ENCODE measurements around the gene SMIM24.

DNA sequence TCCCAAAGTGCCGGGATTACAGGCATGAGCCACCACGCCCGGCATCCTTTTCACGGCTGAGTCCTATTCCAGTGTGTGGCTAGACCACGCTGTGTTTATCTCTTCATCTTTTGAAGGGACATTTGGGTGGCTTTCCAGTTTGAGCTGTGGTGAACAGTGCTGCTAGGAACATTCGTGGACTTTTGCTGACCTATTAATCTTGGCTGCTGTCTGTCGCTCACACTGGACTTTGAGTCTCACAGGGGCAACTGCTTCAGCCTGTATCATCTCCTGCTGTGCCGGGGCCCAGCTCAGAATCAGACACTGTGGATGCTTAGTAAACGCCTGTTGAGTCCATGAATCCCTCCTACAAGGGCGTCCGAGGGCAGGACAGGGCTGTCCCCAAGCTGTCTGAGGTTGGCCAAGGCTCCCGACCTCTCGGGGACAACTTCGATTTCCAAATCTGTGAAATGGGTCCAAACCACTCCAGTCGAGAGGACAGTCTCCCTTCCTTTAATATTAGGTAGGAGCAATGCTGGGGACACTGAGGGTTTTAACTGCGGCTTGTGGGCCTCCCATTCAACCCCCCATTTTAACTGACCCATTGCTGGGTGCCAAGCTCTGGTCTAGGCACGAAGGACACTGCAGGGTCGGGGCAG, 48.4 kb downstream of the SMIM24 start:
- TF ChIP-seq, protein P1, sequence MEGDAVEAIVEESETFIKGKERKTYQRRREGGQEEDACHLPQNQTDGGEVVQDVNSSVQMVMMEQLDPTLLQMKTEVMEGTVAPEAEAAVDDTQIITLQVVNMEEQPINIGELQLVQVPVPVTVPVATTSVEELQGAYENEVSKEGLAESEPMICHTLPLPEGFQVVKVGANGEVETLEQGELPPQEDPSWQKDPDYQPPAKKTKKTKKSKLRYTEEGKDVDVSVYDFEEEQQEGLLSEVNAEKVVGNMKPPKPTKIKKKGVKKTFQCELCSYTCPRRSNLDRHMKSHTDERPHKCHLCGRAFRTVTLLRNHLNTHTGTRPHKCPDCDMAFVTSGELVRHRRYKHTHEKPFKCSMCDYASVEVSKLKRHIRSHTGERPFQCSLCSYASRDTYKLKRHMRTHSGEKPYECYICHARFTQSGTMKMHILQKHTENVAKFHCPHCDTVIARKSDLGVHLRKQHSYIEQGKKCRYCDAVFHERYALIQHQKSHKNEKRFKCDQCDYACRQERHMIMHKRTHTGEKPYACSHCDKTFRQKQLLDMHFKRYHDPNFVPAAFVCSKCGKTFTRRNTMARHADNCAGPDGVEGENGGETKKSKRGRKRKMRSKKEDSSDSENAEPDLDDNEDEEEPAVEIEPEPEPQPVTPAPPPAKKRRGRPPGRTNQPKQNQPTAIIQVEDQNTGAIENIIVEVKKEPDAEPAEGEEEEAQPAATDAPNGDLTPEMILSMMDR (IDR thresholded peaks at IDR 0.05): no peak
- TF ChIP-seq EZH2 (IDR thresholded peaks at IDR 0.05) (no peak), EZH2phosphoT487 (IDR thresholded peaks at IDR 0.05) (no peak)

Measured in neural progenitor cell (in vitro differentiated cells).